ENCODE measurements around the gene VSTM4.

The VSTM4 gene

GRCh38 chr10:48970046-48970445 is 145.3 kb downstream of the VSTM4 start:
- no peak for DNase-seq (ENCODE audit: low read depth, low spot score)

GRCh38 chr10:48968036-48968435 is 147.3 kb downstream of the VSTM4 start:
- no peak for DNase-seq (ENCODE audit: low read depth, low spot score)

- no peak for DNase-seq (ENCODE audit: low read depth, low spot score)
Observed at GRCh38 chr10:48965460-48965859, 149.9 kb downstream of the VSTM4 start.

Measured in iPS DF 19.7 (cell line).